HEK293 (cell line): Measurements from ENCODE around the gene MEOX1.

Experiments used
- BCL11A ChIP-seq: fragments of 450-650 bp; formaldehyde crosslinking; IDR thresholded peaks from 2 replicates; pipeline ENCODE4 v1.5.1; 2016; ENCODE audit warnings: low read depth, missing biosample characterization, missing genetic modification characterization
- GLIS1 ChIP-seq: fragments of 450-650 bp; formaldehyde crosslinking; IDR thresholded peaks from 2 replicates; pipeline ENCODE4 v1.5.1; 2016; ENCODE audit warnings: missing biosample characterization, missing genetic modification characterization
- KLF16 ChIP-seq: fragments of 450-650 bp; formaldehyde crosslinking; IDR thresholded peaks from 2 replicates; pipeline ENCODE4 v1.5.1; 2017; ENCODE audit warnings: missing biosample characterization, missing genetic modification characterization
- OSR2 ChIP-seq: fragments of 450-650 bp; formaldehyde crosslinking; IDR thresholded peaks from 2 replicates; pipeline ENCODE4 v1.5.1; 2016; ENCODE audit warnings: missing biosample characterization, missing genetic modification characterization
- PATZ1 ChIP-seq: fragments of 450-650 bp; formaldehyde crosslinking; IDR thresholded peaks from 2 replicates; pipeline ENCODE4 v1.5.1; 2016; ENCODE audit warnings: missing biosample characterization, missing genetic modification characterization
- PRDM10 ChIP-seq: fragments of 450-650 bp; formaldehyde crosslinking; IDR thresholded peaks from 2 replicates; pipeline ENCODE4 v1.5.1; 2016; ENCODE audit warnings: missing biosample characterization, missing genetic modification characterization
- SALL2 ChIP-seq: fragments of 450-650 bp; formaldehyde crosslinking; IDR thresholded peaks from 2 replicates; pipeline ENCODE4 v1.5.0; 2017; ENCODE audit warnings: missing biosample characterization, mild to moderate bottlenecking, missing genetic modification characterization, borderline replicate concordance
- TSHZ1 ChIP-seq: fragments of 450-650 bp; formaldehyde crosslinking; IDR thresholded peaks from 2 replicates; pipeline ENCODE4 v1.5.1; 2016; ENCODE audit warnings: missing biosample characterization, missing genetic modification characterization, borderline replicate concordance
- ZEB2 ChIP-seq: fragments of 450-650 bp; formaldehyde crosslinking; IDR thresholded peaks from 2 replicates; pipeline ENCODE4 v1.5.1; 2016; ENCODE audit warnings: missing biosample characterization, missing genetic modification characterization
- ZFP3 ChIP-seq: fragments of 450-650 bp; formaldehyde crosslinking; IDR thresholded peaks from 2 replicates; pipeline ENCODE4 v1.5.1; 2016; ENCODE audit warnings: low read depth, missing biosample characterization, missing genetic modification characterization
- ZFP41 ChIP-seq: fragments of 450-650 bp; formaldehyde crosslinking; IDR thresholded peaks from 2 replicates; pipeline ENCODE4 v1.5.1; 2016; ENCODE audit warnings: missing biosample characterization, missing genetic modification characterization, borderline replicate concordance
- ZNF214 ChIP-seq: fragments of 450-650 bp; formaldehyde crosslinking; IDR thresholded peaks from 2 replicates; pipeline ENCODE4 v1.5.1; 2017; ENCODE audit warnings: missing biosample characterization, mild to moderate bottlenecking, missing genetic modification characterization, borderline replicate concordance
- ZNF26 ChIP-seq: fragments of 450-650 bp; formaldehyde crosslinking; IDR thresholded peaks from 2 replicates; pipeline ENCODE4 v1.5.1; 2016; ENCODE audit warnings: missing biosample characterization, missing genetic modification characterization
- ZNF280D ChIP-seq: fragments of 450-650 bp; formaldehyde crosslinking; IDR thresholded peaks from 2 replicates; pipeline ENCODE4 v1.5.1; 2016; ENCODE audit warnings: missing biosample characterization, missing genetic modification characterization
- ZNF449 ChIP-seq: fragments of 450-650 bp; formaldehyde crosslinking; IDR thresholded peaks from 2 replicates; pipeline ENCODE4 v1.5.1; 2017; ENCODE audit warnings: missing biosample characterization, mild to moderate bottlenecking, missing genetic modification characterization, moderate library complexity
- ZNF513 ChIP-seq: fragments of 450-650 bp; IDR thresholded peaks from 2 replicates; pipeline ENCODE4 v1.5.1; 2018; ENCODE audit warnings: missing biosample characterization, missing genetic modification characterization
- ZNF529 ChIP-seq: fragments of 450-650 bp; formaldehyde crosslinking; IDR thresholded peaks from 2 replicates; pipeline ENCODE4 v1.5.1; 2017; ENCODE audit warnings: missing genetic modification characterization, missing biosample characterization; ENCODE audit not compliant: insufficient replicate concordance
- ZNF660 ChIP-seq: fragments of 450-650 bp; IDR thresholded peaks from 2 replicates; pipeline ENCODE4 v1.5.1; 2018; ENCODE audit warnings: missing biosample characterization, mild to moderate bottlenecking, missing genetic modification characterization
- ZNF670 ChIP-seq: fragments of 450-650 bp; formaldehyde crosslinking; IDR thresholded peaks from 2 replicates; pipeline ENCODE4 v1.5.1; 2016; ENCODE audit warnings: missing biosample characterization, missing genetic modification characterization, low read depth
- ZNF701 ChIP-seq: fragments of 450-650 bp; formaldehyde crosslinking; IDR thresholded peaks from 2 replicates; pipeline ENCODE4 v1.5.1; 2016; ENCODE audit warnings: missing biosample characterization, missing genetic modification characterization

Gene MEOX1

GRCh38 chr17:43601280-43602039, 60.3 kb downstream of the MEOX1 start (continued):
- TF ChIP-seq SALL2 (tag by site-specific recombination) (no peak), ZNF26 (tag by site-specific recombination) (no peak), OSR2 (tag by site-specific recombination) (peak; percentile 78), ZFP3 (tag by site-specific recombination) (no peak), KLF16 (tag by site-specific recombination) (no peak), ZNF660 (tag by site-specific recombination) (peak; percentile 35; the same call in 1 of the 2 replicates), PRDM10 (peak; percentile 41; the same call in 1 of the 2 replicates), ZNF280D (tag by site-specific recombination) (no peak), PATZ1 (tag by site-specific recombination) (peak; percentile 81), ZNF701 (no peak), ZNF449 (tag by site-specific recombination) (no peak), ZNF214 (tag by site-specific recombination) (no peak), ZFP41 (tag by site-specific recombination) (no peak), BCL11A (tag by site-specific recombination) (no peak), GLIS1 (tag by site-specific recombination) (peak; percentile 79), ZNF513 (tag by site-specific recombination) (no peak), TSHZ1 (tag by site-specific recombination) (0 out of 2 replicates have a peak, but pooled peaks have one; percentile 40), ZEB2 (tag by site-specific recombination) (no peak), ZNF670 (tag by site-specific recombination) (no peak), ZNF529 (tag by site-specific recombination) (no peak)
